NCI-H1930 (cell line): ENCODE measurements around the gene IFNGR1.
A peak's percentile ranks its signal among the peaks of the same experiment; 100 is the strongest.
"Not testable (repeated sequence)": the region's sequence is repeated elsewhere in the genome, so short reads cannot be mapped to it uniquely, and the experiment has no call there.

Experiments used
- DNase-seq, 2 experiments: peaks; one replicate each; lab custom pipeline; 2025; lab: John Stamatoyannopoulos, UW

Gene IFNGR1

DNA sequence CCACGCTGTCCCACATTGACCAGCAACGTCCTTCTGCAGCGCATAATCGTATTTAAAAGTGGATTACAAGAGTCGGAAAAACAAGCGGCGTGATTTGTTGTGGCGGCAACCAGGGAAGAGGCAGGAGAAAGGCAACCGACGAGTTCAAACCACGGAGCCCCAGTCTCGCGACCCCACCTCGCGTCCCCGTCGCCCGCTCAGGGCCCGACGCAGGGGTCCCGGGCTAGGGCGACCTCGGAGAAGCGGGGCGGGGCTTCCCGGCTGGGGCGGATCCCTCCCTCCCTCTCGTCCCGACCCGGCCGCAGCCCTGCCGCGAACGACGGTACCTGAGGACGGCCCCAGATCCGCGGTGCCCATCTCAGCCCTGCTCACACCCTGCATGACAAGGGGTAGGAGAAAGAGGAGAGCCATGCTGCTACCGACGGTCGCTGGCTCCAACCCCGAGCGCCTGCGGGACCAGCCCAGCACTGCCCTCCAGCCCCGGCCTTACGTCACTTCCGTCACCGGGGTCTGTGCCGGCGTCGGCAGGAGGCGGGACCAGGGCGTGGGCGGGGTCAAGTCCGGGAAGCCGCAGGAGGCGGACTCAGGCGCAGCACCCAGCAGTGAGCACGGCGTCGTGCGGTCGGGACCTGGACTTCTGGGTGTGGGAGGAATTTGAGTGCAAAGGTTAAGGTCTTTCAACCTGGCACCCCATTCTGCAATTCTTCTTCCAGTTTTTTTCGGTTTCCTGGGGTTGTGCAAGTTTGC is at the start of gene IFNGR1:
Gene IFNGR1, minus strand, starts transcription at position 469 of the 747 bp plus-strand sequence. Its CDS starts 58 bp downstream, at position 411.
- peak; percentile 79 to 84 for DNase-seq

DNA sequence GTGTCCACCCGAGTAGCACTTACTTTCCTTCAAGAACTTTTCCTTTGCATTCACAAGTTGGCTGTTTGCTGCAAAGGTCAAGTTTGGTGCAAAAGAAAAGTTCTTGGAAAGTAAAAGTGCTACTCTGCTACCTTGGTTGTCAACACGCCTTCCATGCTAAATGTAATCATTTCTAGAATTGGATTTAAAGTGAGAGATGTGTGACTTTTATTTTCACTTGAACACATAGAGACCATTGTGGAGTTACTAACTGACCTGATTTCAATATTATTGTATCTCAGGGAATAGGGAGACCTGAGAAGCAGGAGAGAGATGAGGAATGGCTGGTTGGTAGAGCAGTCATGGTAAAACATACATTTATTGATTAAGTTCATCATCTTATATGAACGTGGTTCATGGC is 49.7 kb upstream of the IFNGR1 start:
- no peak for DNase-seq

DNA sequence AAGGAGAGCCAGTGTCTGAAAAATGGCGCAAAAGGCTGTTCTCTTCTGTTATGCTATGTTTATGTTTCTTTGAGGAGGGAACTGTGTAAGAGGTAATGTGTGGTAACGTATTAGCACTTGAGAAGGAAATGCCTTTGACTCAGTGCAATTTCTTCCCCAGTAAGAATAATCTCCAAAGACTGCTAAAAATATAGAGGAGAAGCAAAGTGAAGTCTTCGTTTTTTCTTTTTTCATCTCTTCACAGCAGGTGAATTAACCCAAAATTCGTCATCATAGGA is 47.1 kb upstream of the IFNGR1 start:
- no peak for DNase-seq

DNA sequence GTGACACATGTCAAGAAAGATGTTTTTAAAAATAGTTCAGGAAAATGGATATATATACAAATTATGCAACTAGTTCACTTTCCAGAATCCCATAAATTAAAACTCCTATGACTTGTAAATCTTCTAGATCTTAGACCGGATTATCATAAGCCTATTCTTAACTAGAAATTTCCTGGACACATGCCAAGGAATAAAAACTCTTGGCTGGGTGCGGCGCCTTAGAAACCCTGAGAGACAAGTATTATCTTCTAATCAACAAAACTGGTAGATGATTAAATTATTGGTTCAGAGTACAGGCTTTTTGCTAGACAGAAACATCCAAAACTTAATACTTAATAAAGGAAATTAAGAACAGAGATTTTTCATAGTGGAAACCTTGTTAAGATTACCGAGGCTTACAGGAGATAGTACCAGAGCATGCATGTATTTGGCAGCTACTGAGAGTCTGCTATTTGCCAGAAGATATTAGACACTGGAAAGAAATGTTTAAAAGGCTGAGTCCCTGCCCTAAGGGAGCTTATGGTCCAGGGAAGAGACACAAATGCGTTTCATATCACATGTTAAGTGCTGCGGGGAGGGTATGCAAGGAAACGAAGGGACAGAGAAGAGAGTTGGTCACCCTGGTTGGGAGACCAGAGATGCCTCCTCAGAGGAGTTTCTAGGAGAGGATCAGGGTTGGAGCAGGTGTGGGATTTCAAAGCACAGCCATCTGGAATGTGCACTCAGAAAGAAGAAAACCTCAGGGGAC is 46.5 kb upstream of the IFNGR1 start:
- no peak for DNase-seq

DNA sequence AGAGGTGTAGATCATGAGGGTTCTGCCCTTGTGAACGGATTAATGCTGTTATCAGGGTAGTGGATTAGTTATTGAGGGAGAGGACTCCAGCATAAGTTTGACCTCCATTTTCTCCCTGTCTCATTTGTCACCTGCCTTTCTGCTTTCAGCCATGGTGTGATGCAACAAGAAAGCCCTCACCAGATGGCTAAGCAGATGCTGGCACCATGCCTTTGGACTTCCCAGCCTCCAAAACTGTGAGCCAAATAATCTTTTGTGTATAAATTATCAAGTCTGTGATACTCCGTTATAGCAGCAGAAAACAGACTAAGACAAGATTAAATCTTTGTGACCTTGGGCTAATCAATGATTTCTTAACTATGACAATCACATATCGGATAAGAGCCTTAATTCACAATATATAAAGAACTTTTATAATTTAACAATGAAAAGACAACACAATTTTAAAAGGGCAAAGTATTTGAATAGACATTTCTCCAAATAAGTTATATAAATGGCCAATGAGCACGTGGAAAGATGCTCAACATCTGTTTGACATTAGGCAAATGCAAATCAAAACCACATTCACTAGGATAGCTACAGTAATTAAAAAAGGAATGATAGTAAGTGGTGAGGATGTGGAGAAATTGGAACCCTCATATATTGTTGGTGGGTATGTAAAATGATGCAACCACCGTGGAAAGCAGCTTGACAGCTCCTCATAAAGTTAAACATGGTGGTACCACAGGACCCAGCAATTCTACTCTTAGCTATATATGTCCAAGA is 45.3 kb upstream of the IFNGR1 start:
- DNase-seq: no peak

DNA sequence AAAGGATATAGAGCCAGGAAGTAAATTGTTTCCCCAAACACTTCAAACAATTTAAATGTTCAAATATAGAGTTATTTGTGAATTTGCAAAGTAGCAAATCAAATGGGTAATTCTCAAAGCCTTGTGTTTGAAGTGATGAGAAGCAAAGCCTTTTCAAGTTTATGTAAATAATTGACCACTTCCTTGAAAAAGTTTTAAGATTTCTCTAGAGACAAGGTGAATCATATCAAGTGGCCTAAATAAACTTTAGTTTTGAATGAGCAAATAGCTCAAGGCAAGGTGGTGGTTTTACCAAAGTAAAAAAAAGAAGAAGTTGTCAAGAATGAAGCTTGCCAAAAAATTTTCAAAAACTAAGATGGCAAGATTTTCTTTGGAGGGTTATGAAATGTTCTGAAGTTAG is 42.6 kb upstream of the IFNGR1 start:
- no peak for DNase-seq

DNA sequence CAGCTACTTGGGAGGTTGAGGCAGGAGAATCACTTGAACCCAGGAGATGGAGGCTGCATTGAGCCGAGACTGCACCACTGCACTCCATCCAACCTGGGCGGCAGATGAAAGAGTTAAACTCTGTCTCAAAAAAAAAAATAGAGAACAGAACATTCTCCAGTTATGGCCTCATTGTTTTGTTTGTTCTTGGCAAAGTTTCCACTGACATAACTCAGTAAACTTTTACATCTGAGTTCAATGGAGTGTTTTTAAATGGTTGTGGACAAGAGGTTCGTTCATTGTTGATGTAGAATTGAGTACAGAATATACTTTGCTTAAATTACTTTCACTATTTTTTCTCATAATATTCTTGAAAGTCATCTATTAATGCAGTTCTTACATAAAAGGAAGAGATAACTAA is 42.2 kb upstream of the IFNGR1 start:
- DNase-seq: no peak

DNA sequence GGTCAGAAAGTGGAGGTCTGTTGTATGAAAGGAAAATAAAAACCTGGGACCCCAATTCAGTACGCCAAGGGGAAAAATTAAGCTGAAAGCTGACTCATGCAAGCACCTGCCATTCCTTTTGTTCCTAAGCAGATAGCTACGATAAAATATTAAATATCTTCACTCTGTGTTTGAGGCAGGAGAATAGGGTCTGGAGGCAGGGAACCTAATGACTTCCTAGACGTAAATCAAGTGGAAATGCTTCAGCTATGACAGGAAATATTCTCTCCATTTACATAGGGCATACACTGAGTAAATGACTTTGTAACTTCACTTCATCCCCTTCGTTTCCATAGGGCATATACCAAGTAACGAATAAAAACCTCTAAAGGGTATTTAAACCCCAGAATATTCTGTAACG is 41.0 kb upstream of the IFNGR1 start:
- DNase-seq: no peak

DNA sequence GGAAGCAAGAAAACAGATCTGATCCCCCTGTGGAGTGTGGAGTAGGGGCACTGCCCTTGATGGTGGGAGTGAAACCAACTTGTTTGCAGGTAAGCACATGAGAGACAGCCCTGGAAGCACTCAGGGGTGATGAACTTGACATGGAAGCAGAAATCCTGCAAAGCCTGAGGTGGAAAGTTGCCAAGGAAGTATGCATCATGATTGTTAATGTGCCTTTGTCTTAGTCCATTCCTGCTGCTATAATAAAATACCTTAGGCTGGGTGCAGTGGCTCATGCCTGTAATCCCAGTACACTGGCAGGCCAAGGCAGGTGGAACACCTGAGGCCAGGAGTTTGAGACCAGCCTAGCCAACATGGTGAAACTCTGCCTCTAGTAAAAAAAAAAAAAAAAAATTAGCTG is 40.2 kb upstream of the IFNGR1 start:
- no peak for DNase-seq

DNA sequence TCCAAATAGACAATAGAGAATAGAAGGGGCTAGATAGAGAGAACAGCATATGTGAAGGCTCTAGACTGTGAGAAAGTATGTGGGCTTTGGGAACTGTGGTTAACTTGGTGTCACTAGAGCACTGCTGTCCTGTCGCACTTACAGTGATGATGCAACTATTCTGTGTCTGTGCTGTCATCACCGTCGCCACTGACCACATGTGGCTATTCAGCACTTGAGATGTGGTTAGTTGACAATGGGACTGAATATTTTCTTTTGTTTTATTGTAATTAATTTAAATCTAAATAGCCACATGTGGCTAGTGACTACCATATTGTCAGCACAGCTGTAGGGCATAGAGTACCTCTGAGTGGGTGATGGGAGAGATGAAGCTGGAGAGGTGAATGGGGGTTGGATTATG is 39.0 kb upstream of the IFNGR1 start:
- no peak for DNase-seq

DNA sequence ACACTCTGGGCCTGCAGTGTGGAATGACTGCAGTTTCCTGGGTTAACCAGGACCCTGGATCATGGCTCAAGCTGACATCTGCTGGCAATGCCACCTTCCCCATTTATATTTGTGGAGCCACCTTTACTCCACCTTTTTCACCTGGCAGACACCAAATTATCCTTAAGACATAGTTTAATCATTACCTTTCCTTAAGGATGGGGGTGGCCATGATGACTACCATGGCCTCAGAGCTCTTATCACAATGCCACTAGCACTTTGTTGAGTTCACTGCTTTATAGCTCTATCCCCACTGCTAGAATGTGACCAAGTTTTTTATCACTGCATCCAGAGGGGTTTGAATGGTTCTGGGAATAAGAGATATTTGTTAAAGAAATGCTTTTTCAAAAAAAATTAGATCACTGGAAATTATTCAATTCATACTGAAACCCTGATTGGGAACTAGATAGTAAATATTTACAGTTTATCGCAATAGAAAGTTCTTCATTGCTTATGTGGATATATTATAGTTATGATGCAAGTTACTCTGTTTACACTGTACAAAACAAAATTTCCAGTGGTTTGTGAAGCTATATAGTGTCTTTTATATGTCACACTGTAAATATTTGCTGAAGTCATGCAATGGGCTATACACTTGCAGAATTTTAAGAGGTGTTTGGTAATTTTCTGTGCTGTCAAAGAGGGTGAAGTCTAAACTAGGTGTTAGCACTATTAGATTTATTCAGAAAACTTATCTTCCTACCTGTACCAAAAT is 37.3 kb upstream of the IFNGR1 start:
- DNase-seq: no peak

DNA sequence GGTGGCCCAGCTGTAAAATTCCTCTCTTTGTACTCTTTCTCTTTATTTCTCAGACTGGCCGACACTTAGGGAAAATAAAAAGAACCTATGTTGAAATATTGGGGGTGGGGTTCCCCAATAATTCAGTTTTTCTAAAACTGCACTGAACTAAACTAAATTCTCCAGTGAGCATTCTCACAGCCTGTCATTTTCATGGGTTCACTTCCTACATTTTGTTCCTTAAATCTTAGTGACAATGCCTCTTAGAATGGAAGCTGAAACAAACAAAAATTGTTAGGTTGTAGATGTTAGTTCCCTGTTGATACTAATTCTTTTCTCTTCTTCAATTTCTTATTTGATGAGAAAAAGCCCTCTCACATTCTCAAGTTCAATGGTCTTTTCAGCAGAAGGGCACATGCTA is 35.8 kb upstream of the IFNGR1 start:
- DNase-seq: no peak

DNA sequence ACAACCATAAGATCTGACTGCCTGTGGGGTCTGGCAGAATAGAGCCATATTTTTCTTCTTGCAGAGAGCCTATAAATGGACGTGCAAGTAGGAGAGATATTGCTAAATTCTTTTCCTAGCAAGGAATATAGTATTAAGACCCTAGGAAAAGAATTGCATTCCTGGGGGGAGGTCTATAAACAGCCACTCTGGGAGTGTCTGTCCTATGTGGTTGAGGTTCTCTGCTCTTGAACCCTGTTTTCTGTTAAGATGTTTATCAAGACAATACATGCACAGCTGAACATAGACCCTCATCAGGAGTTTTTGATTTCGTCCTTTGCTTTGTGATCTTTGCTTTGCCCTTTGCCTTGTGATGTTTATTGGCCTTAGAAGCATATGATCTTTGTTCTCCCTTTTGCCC is 35.2 kb upstream of the IFNGR1 start:
- DNase-seq: not testable (repeated sequence)

DNA sequence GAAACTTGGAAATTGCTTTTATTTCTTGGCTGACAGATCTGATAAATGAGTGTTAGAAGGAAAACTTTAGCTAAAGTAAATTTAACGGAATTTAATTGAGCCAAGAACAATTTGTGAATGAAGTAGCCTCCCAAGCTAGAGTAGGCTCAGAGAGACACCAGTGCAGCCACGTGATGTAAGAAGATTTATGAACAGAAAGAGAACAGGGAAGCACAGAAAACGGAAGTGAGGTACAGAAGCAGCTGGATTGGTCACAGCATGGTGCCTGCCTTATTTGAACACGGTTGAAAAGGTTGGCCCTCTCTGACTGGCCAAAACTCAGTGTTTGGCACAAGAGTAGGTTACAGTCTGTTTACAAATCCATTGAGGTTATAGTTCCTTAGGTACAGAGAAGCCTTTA is 29.5 kb upstream of the IFNGR1 start:
- DNase-seq: no peak

DNA sequence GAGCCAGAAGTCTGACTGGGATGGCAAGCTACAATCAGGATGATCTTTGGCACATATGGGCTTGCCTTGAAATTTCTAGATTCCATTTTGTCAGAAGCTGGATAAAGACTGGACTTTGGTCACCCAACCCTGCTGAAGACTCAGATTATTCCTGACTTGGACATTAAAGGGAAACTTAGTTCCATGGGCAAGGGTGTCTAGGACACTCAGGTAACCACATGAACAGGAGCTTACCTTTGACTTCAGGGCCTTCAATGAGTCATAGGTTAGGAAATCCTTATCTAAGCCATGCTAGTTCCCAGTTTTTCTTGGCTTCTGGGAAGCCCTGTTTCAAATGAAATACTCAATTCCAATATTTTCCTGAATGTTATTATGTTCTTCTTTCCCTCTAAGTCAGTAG is 28.5 kb upstream of the IFNGR1 start:
- no peak for DNase-seq

DNA sequence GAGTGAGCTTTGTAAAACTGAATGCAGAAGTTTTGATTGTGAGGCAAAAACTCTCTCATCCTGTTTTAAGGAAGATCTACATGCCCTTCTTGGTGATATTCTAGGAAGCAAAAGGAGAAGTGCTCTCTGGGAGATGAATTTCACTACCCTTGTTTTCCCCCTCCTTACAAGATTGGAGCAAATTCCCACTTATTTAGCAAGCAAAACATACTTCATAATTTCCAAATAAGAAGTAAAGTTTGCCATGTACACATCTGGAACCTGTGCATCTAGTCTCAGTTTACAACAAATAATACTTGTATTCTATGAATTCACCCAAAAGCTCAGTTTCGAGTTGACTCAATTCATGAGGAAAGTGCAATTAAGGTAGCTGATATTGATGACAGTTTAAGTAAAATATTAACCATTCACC is 27.6 kb upstream of the IFNGR1 start:
- DNase-seq: no peak

DNA sequence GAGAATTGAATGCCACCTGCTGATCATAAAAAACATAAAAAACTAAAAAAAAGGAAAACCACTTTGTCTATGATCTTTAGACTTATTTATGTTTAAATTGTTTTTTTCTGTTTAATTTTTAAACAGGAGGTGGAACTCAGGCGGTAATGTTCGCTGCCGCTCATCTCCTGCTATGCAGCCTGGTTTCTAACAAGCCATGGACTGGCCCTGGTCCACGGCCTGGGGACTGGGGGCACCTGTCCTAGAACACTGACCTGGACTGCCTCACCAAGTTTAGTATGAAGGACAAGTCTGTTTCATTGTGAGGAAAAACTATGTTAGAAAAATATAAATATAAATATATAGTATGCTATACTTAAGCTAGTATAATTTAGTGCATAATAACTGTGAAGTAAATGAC is 27.0 kb upstream of the IFNGR1 start:
- no peak for DNase-seq

DNA sequence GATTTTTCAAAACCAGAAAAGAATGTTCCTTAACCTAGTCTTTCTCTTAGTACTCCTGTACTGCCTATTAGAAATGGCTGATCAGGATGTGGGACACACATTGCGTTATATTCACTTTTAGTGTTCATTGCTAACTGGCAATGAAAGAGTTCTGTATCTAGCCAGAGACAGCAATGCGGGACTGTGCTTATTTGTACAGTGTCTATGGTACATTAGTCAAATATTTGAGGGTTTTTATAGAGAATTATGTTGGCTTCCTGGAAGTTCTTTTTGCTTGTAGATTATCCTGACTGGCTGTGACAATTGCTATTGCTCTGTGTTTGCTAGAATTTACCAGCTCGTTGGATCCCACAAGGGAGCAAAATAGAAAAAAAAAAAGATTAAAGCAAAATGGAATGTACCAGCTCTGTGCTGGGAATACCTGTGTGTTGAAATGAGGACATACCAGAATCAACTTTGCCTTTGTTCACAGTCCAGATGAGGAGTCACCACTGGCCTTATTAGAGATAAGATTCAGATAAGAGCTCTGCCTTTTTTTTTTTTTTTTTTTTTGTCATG is 22.4 kb upstream of the IFNGR1 start:
- no peak for DNase-seq

DNA sequence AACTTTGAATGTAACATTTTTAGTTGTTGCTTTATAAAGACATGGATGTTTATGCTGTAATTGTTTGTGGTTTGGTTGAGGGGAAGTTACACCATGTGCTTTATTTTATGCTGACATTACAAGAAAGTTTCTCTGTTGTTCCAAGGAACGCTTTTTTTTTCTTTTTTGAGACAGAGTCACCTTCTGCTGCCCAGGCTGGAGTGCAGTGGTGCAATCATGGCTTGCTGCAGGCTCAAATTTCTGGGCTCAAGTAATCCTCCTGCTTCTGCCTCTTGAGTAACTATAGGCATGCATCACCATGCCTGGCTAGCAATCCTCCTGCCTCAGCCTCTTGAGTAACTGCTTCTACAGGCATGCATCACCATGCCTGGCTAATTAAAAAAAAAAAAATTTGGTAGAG is 21.0 kb upstream of the IFNGR1 start:
- no peak for DNase-seq

DNA sequence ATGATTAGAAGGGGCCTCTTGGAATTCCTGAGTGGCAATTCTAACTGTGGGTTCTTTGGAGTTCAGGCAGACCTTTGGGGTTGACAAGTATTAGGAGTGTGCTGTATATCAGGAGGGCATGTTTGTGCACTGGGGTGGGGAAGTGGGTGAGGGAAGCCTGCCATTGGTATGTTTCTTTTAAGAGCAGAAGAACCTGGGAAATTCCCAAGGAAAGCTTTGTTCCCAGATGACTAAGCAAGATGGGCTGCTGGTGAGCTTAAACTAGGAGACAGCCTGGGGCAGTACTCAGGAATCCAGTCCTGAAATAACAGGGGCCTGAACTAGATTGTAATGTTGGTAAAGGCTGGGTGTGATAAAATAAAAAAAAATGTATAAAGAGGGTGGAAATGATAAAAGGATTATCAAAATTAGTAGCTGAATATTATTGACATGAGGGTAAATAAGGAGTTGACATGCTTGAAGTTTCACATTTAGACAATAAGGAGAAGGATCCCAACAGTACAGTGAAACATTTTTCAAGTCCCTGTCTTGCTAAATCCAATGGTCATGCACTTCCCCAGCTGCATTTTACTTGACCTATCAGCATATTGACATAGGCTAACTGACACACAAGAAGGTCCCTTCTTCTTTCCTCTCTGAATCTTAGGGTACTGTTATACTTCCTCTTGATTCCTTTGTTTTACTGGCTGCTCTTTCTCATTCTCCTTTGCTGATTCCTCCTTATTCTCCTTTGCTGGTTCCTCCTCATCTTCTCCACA is 18.4 kb upstream of the IFNGR1 start:
- no peak for DNase-seq

DNA sequence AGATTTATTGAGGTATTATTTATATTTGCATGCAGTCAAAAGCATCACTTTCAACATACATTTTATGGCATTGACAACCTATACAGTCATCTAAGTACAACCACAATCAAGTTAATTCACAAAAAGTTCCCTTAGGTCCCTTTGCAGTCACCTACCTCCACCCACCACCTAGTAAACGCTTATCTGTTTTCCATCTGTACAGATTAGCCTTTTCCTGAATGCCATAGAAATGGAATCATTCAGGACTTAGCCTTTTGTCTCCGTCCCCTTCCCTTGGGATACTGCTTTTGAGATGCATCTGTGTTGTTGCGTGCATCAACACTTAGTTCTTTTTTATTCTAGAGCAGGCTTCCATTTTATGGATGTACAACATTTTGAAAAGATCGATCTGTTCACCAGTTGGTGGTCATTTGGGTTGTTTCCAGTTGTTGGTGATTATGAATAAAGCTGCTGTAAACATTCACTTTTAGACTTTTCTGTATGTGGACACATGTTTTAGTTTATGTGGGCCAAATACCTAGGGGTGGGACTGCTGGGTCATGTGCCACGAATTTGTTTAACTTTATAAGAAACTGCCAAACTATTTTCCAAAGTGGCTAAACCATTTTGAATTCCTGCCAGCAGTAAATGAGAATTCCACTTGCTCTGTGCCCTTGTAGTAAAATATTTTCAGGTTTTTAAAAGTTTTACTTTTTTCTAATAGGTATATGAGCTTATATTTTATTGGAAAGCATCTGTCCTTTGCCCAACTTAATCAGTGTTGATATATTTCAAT is 17.6 kb upstream of the IFNGR1 start:
- no peak for DNase-seq
